Posterior cingulate gyrus (tissue), 11 donors: Measurements from ENCODE around the gene CBY1.

ENCODE experiments used
- DNase-seq, 10 donors: peaks; one replicate each; pipeline versions ENCODE4 v3.0.0 to v3.0.0-alpha.2; 2020 to 2021; ENCODE audit warnings: mixed read lengths in 3 of 10
- intact Hi-C: fragments of 100-400 bp; cut with DNase I; formaldehyde crosslinking; loops from one replicate; pipeline ENCODE4 v1.15.1; 2023

Gene CBY1

GRCh38 chr22:38645430-38645829 lies 11.0 kb upstream of the CBY1 start:
- intact Hi-C loops: no loop called here
- peak in 1 of 10 donors; percentile 55 for DNase-seq

- no peak for DNase-seq
- intact Hi-C loops: no loop called here
Measured at GRCh38 chr22:38649841-38650522, 6.5 kb upstream of the CBY1 start.

GRCh38 chr22:38652859-38653258 lies 3.6 kb upstream of the CBY1 start:
- DNase-seq: peak in 1 of 10 donors; percentile 37
- intact Hi-C loops: no loop called here

GRCh38 chr22:38653741-38654140 lies 2.7 kb upstream of the CBY1 start:
- no peak for DNase-seq
- intact Hi-C loops: no loop called here

- DNase-seq: no peak
- intact Hi-C loops: loop anchor here (5.0 kb wide), 1 partner anchor 153 kb away; no protein-coding TSS in a partner anchor
Measured at GRCh38 chr22:38655519-38656255, 751 bp upstream of the CBY1 start.

GRCh38 chr22:38657045-38657909 lies 839 bp downstream of the CBY1 start:
- peak in 1 of 10 donors; percentile 50 for DNase-seq
- intact Hi-C loops: loop anchor here (5.0 kb wide), 1 partner anchor 155 kb away; no protein-coding TSS in a partner anchor

GRCh38 chr22:38674888-38675287 lies 18.4 kb downstream of the CBY1 start:
- peak in 5 of 10 donors; percentile 13 to 82 (median 19) for DNase-seq
- intact Hi-C loops: no loop called here

- DNase-seq: peak in 1 of 10 donors; percentile 32
- intact Hi-C loops: no loop called here
Measured at GRCh38 chr22:38675833-38676232, 19.4 kb downstream of the CBY1 start.

GRCh38 chr22:38681582-38682335 lies 25.3 kb downstream of the CBY1 start, which contains the start of gene TOMM22:
TSS of gene TOMM22 (plus strand) at chr22:38681957. CDS start at chr22:38681979, 22 bp downstream.
- peak; percentile 87 to 99 (median 92) for DNase-seq
- intact Hi-C loops: loop anchor here (2.0 kb wide), 1 partner anchor 17 kb away; no protein-coding TSS in a partner anchor

GRCh38 chr22:38684895-38685294 lies 28.5 kb downstream of the CBY1 start:
- intact Hi-C loops: no loop called here
- DNase-seq: no peak

- intact Hi-C loops: no loop called here
Measured at GRCh38 chr22:38685761-38686160, 29.3 kb downstream of the CBY1 start.

GRCh38 chr22:38689651-38690050 lies 33.2 kb downstream of the CBY1 start:
- no peak for DNase-seq
- intact Hi-C loops: no loop called here

More at GRCh38 chr22:38685761-38686160, 29.3 kb downstream of the CBY1 start:
- no peak for DNase-seq

GRCh38 chr22:38694049-38694448 lies 37.6 kb downstream of the CBY1 start:
- intact Hi-C loops: no loop called here

GRCh38 chr22:38694940-38695339 lies 38.5 kb downstream of the CBY1 start:
- DNase-seq: no peak
- intact Hi-C loops: no loop called here

More at GRCh38 chr22:38694049-38694448, 37.6 kb downstream of the CBY1 start:
- DNase-seq: no peak

- DNase-seq: no peak
- intact Hi-C loops: no loop called here
Measured at GRCh38 chr22:38696606-38697424, 40.4 kb downstream of the CBY1 start.

GRCh38 chr22:38697425-38698089 lies 41.1 kb downstream of the CBY1 start:
- intact Hi-C loops: loop anchor here (2.0 kb wide), 1 partner anchor 15 kb away; no protein-coding TSS in a partner anchor
- no peak for DNase-seq

GRCh38 chr22:38698407-38699094 lies 42.1 kb downstream of the CBY1 start:
- DNase-seq: no peak
- intact Hi-C loops: loop anchor here (2.0 kb wide), 1 partner anchor 16 kb away; no protein-coding TSS in a partner anchor

- DNase-seq: no peak
- intact Hi-C loops: loop anchor here (2.0 kb wide), 1 partner anchor 16 kb away; no protein-coding TSS in a partner anchor
Measured at GRCh38 chr22:38699143-38699542, 42.7 kb downstream of the CBY1 start.
